CD14-positive monocyte (primary cell): ENCODE measurements around the gene XXYLT1. TPM values are rescaled to one million over a fixed set of nuclear protein-coding genes. Genes with fewer than 3 reads are reported as not detected.
A peak's percentile ranks its signal among the peaks of the same experiment; 100 is the strongest.

Experiments
- DNase-seq, 3 donors: peaks; one replicate each; pipeline ENCODE4 v3.0.0-alpha.2; 2011 to 2022
- H2AFZ ChIP-seq: 2 replicates; pipeline ENCODE4 v1.6.0; 2012; ENCODE audit warnings: mild to moderate bottlenecking, low read depth, low read length, inconsistent platforms; ENCODE audit not compliant: insufficient read depth, poor library complexity, severe bottlenecking
- H3K27ac ChIP-seq, 2 donors: 1 replicate in 1 of 2; 2 replicates in 1 of 2; pipeline ENCODE4 v1.5.1; 2012 to 2013; ENCODE audit warnings: low read length in 2 of 2, control low read depth in 1 of 2, inconsistent platforms in 1 of 2, low read depth in 1 of 2, mild to moderate bottlenecking in 1 of 2
- H3K27me3 ChIP-seq, 2 donors: one replicate each; pipeline versions ENCODE4 v1.6.0 to v1.6.1; 2011 to 2013; ENCODE audit warnings: low read length in 2 of 2; ENCODE audit not compliant: control insufficient read depth in 2 of 2, insufficient read depth in 2 of 2
- H3K36me3 ChIP-seq, 2 donors: replicated peaks in 1 of 2; 1 replicate in 1 of 2; 2 replicates in 1 of 2; pipeline versions ENCODE4 v1.5.1 to v1.6.1; 2012 to 2013; ENCODE audit warnings: low read length in 2 of 2, control low read depth in 1 of 2, inconsistent platforms in 1 of 2, mild to moderate bottlenecking in 1 of 2; ENCODE audit not compliant: insufficient read depth in 2 of 2, control insufficient read depth in 1 of 2
- H3K4me1 ChIP-seq, 2 donors: 1 replicate in 1 of 2; 2 replicates in 1 of 2; pipeline versions ENCODE4 v1.5.1 to v1.6.1; 2012 to 2013; ENCODE audit warnings: low read length in 2 of 2, control low read depth in 1 of 2, inconsistent platforms in 1 of 2, mild to moderate bottlenecking in 1 of 2, moderate library complexity in 1 of 2; ENCODE audit not compliant: insufficient read depth in 2 of 2, control insufficient read depth in 1 of 2
- H3K4me2 ChIP-seq: replicated peaks from 2 replicates; pipeline ENCODE3; 2012; ENCODE audit warnings: low read length, moderate library complexity, mild to moderate bottlenecking; ENCODE audit not compliant: poor library complexity, severe bottlenecking; ENCODE audit errors: extremely low read depth
- H3K4me3 ChIP-seq, 3 experiments: fragments of 200-600 bp in 1 of 3; sonication (generic) in 1 of 3; replicated peaks in 1 of 3; 1 replicate in 2 of 3; 2 replicates in 1 of 3; pipeline ENCODE4 v1.5.1; 2011 to 2013; ENCODE audit warnings: low read length in 3 of 3, mild to moderate bottlenecking in 3 of 3, control low read depth in 2 of 3, low read depth in 2 of 3, inconsistent platforms in 1 of 3, moderate library complexity in 1 of 3
- H3K79me2 ChIP-seq: 2 replicates; pipeline ENCODE4 v1.6.0; 2012; ENCODE audit warnings: mild to moderate bottlenecking, control low read depth, inconsistent platforms, low read length, moderate library complexity; ENCODE audit not compliant: insufficient read depth
- H3K9ac ChIP-seq: 2 replicates; pipeline ENCODE4 v1.6.0; 2017; ENCODE audit warnings: low read length, mild to moderate bottlenecking; ENCODE audit not compliant: insufficient read depth, poor library complexity, severe bottlenecking
- H3K9me3 ChIP-seq, 2 donors: replicated peaks in 1 of 2; 1 replicate in 1 of 2; 2 replicates in 1 of 2; pipeline versions ENCODE4 v1.5.1 to v1.6.1; 2012 to 2013; ENCODE audit warnings: low read length in 2 of 2, control low read depth in 1 of 2; ENCODE audit not compliant: control insufficient read depth in 1 of 2, insufficient read depth in 1 of 2
- H4K20me1 ChIP-seq: 2 replicates; pipeline ENCODE4 v1.6.0; 2012; ENCODE audit warnings: mild to moderate bottlenecking, low read length, control low read depth, moderate library complexity; ENCODE audit not compliant: insufficient read depth
- H3K27ac Mint-ChIP-seq, 7 donors: one replicate each; pipeline ENCODE4 v1.8.0; 2020; ENCODE audit warnings: mild to moderate bottlenecking in 7 of 7, mixed read lengths in 7 of 7, moderate library complexity in 6 of 7, inconsistent platforms in 2 of 7
- H3K27me3 Mint-ChIP-seq, 3 donors: one replicate each; pipeline ENCODE4 v1.8.0; 2021 to 2022; ENCODE audit warnings: low read depth in 3 of 3, mild to moderate bottlenecking in 3 of 3, mixed read lengths in 3 of 3, moderate library complexity in 3 of 3, inconsistent platforms in 1 of 3
- H3K36me3 Mint-ChIP-seq, 2 donors: one replicate each; pipeline ENCODE4 v1.8.0; 2020; ENCODE audit warnings: mixed read lengths in 2 of 2, inconsistent platforms in 1 of 2, mild to moderate bottlenecking in 1 of 2
- H3K4me1 Mint-ChIP-seq: one replicate; pipeline ENCODE4 v1.8.0; 2020; ENCODE audit warnings: mild to moderate bottlenecking, mixed read lengths
- H3K4me3 Mint-ChIP-seq, 2 donors: one replicate each; pipeline ENCODE4 v1.8.0; 2020; ENCODE audit warnings: mild to moderate bottlenecking in 2 of 2, mixed read lengths in 2 of 2, moderate library complexity in 1 of 2
- H3K9me3 Mint-ChIP-seq, 7 donors: one replicate each; pipeline ENCODE4 v1.8.0; 2020 to 2022; ENCODE audit warnings: mixed read lengths in 7 of 7, mild to moderate bottlenecking in 6 of 7, moderate library complexity in 6 of 7, inconsistent platforms in 2 of 7
- WGBS: methylation state at CpG from one replicate; pipeline ENCODE4 v1.1.5; 2013; ENCODE audit warnings: missing lambda C conversion rate; ENCODE audit not compliant: insufficient coverage; 5-methylcytosine and 5-hydroxymethylcytosine counted together
- intact Hi-C, 2 donors: fragments of 100-400 bp; cut with micrococcal nuclease; formaldehyde crosslinking; loops; one replicate each; pipeline versions ENCODE4 v1.15.0 to v1.15.1; 2023
- polyA plus RNA-seq, 3 donors: library from polyadenylated mRNA; depleted of rRNA in 1 of 3; unstranded in 2 of 3; stranded (reverse) in 1 of 3; fragments of 300-500 nt in 2 of 3; fragments of >200 nt in 1 of 3; fragmentation: Illumina TruSeq in 2 of 3; gene quantifications; 1 replicate in 2 of 3; 2 replicates in 1 of 3; pipeline ENCODE4 v1.2.3, GENCODE V29; 2012 to 2021
- TF ChIP-seq, protein P1 (sequence below): fragments of 200-600 bp; IDR thresholded peaks from one replicate; pipeline ENCODE4 v1.8.0; 2022; ENCODE audit warnings: antibody characterized with exemption, mild to moderate bottlenecking

XXYLT1 gene
- polyA plus RNA-seq, 3 donors: 11.8 to 13.5 (median 13.2) TPM

DNA sequence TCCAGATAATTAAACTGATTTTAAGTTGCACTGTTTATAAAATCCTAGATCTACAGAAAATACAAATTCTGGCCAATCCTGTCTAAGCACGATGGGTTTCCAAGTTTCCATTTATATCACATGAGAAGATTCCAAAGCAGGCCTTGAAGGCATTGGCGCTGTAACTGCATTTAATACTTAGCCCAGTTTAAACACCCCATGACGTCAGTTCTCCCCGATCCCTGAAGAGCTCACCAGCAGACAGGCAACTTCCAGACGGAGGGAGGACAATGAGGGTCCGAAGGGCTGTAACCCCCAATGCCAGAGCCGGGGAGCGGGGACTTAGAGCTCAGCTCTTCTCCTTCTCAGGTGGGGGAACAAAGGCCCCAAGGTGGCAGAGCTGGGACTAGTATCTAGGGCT, 117.3 kb downstream of the XXYLT1 start:
- Histone ChIP-seq H3K9me3 (no peaks in the 10 kb centered on the region), H3K36me3 (no peaks in the 10 kb centered on the region), H3K4me3 (no peak overlapping the region), H3K9ac (no peak overlapping the region), H3K27me3 (no peaks in the 10 kb centered on the region), H2AFZ (no peak overlapping the region), H4K20me1 (no peaks in the 10 kb centered on the region), H3K4me2 (no peak overlapping the region), H3K79me2 (no peaks in the 10 kb centered on the region), H3K4me1 (peaks cover 45 to 56% of the 10 kb centered on the region in 2 donors), H3K27ac (no peak overlapping the region)
- 89% methylated on average over 5 of the region's 8 CpGs for WGBS
- Mint-ChIP-seq H3K27me3 (peaks cover 5 to 9% (median 7%) of the 10 kb centered on the region in 3 donors), H3K36me3 (peaks cover 25 to 27% of the 10 kb centered on the region in 2 donors), H3K4me3 (no peak overlapping the region), H3K9me3 (no peaks in the 10 kb centered on the region), H3K27ac (no peak overlapping the region), H3K4me1 (peaks cover 64% of the 10 kb centered on the region)
- TF ChIP-seq, protein P1, sequence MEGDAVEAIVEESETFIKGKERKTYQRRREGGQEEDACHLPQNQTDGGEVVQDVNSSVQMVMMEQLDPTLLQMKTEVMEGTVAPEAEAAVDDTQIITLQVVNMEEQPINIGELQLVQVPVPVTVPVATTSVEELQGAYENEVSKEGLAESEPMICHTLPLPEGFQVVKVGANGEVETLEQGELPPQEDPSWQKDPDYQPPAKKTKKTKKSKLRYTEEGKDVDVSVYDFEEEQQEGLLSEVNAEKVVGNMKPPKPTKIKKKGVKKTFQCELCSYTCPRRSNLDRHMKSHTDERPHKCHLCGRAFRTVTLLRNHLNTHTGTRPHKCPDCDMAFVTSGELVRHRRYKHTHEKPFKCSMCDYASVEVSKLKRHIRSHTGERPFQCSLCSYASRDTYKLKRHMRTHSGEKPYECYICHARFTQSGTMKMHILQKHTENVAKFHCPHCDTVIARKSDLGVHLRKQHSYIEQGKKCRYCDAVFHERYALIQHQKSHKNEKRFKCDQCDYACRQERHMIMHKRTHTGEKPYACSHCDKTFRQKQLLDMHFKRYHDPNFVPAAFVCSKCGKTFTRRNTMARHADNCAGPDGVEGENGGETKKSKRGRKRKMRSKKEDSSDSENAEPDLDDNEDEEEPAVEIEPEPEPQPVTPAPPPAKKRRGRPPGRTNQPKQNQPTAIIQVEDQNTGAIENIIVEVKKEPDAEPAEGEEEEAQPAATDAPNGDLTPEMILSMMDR: no peak
- DNase-seq: no peak
- intact Hi-C loops: no loop called here

- Histone ChIP-seq H3K4me2 (no peak overlapping the region), H2AFZ (no peak overlapping the region), H3K4me3 (no peak overlapping the region), H3K9me3 (no peaks in the 10 kb centered on the region), H3K27me3 (no peaks in the 10 kb centered on the region), H3K36me3 (no peaks in the 10 kb centered on the region), H4K20me1 (no peaks in the 10 kb centered on the region), H3K79me2 (no peaks in the 10 kb centered on the region), H3K9ac (no peak overlapping the region), H3K27ac (no peak overlapping the region), H3K4me1 (peaks cover 50 to 59% of the 10 kb centered on the region in 2 donors)
- H3K9me3 Mint-ChIP-seq: no peaks in the 10 kb centered on the region
- H3K4me1 Mint-ChIP-seq: peaks cover 68% of the 10 kb centered on the region
- TF ChIP-seq, protein P1: no peak
- peaks cover 6 to 9% (median 9%) of the 10 kb centered on the region in 3 donors for H3K27me3 Mint-ChIP-seq
- H3K36me3 Mint-ChIP-seq: peaks cover 25 to 27% of the 10 kb centered on the region in 2 donors
- no peak for DNase-seq
- intact Hi-C loops: no loop called here
- WGBS: 47% methylated on average over 5 of the region's 7 CpGs
- H3K4me3 Mint-ChIP-seq: no peak overlapping the region
- H3K27ac Mint-ChIP-seq: peak overlapping the region in 2 of 7 donors; percentile 4 to 9
These were observed 117.8 kb downstream of the XXYLT1 start for GRCh38 chr3:195153130-195153529.
